GM12878 (cell line): Measurements from ENCODE around the gene ITSN2. TPM values are rescaled to one million over a fixed set of nuclear protein-coding genes. Genes with fewer than 3 reads are reported as not detected.
A peak's percentile ranks its signal among the peaks of the same experiment; 100 is the strongest.
"Not testable (repeated sequence)": the region's sequence is repeated elsewhere in the genome, so short reads cannot be mapped to it uniquely, and the experiment has no call there.

ENCODE experiments used
- ATAC-seq: fragments of 200-7000 bp; cut with Tn5 transposase; 3 replicates; pipeline ENCODE4 v1.9.1; 2020; ENCODE audit warnings: mild to moderate bottlenecking, moderate library complexity
- BruUV-seq: library from RNA; stranded (reverse); fragments of 400-500 nt; replicated peaks from 2 replicates; lab custom pipeline; 2021; lab: Mats Ljungman, UMichigan
- CTCF ChIA-PET: fragments of 300-600 bp; sonication (Branson Sonifier 250); formaldehyde crosslinking; extraction: SDS; loops from one replicate; lab custom pipeline; 2021; ENCODE audit warnings: inconsistent platforms; lab: Yijun Ruan, JAX
- POLR2A ChIA-PET: fragments of 350-600 bp; formaldehyde crosslinking; extraction: SDS; loops from one replicate; lab custom pipeline; 2021; ENCODE audit warnings: inconsistent platforms; lab: Charles Lee
- RAD21 ChIA-PET: fragments of 300-600 bp; sonication (Branson Sonifier 250); formaldehyde crosslinking; loops from one replicate; lab custom pipeline; 2023; ENCODE audit warnings: antibody characterized with exemption; ENCODE audit not compliant: unreplicated experiment; lab: Charles Lee
- SMC1A ChIA-PET: fragments of 300-600 bp; sonication (Branson Sonifier 250); formaldehyde crosslinking; loops from one replicate; lab custom pipeline; 2023; ENCODE audit not compliant: unreplicated experiment, uncharacterized antibody; lab: Charles Lee
- DNase-seq: peaks from one replicate; pipeline ENCODE4 v3.0.0-alpha.2; 2011; ENCODE audit warnings: low read depth, low spot score
- FAIRE-seq: peaks from 3 replicates; lab custom pipeline; 2011; peaks lifted over from hg19 to GRCh38; lab: Jason Lieb, UNC
- H2AFZ ChIP-seq: 2 replicates; pipeline ENCODE4 v1.6.0; 2011; ENCODE audit warnings: low read depth, low read length, control low read depth; ENCODE audit not compliant: control insufficient read depth
- H3K27ac ChIP-seq: 2 replicates; pipeline ENCODE4 v1.5.1; 2011; ENCODE audit warnings: control low read depth; ENCODE audit not compliant: control insufficient read depth, insufficient read depth
- H3K27me3 ChIP-seq, 2 experiments: replicated peaks in 1 of 2; 2 replicates each; pipeline versions ENCODE4 v1.6.0 to v1.6.1; 2011; ENCODE audit warnings: low read length in 1 of 2; ENCODE audit not compliant: control insufficient read depth in 2 of 2, insufficient read depth in 2 of 2
- H3K36me3 ChIP-seq, 2 experiments: 2 replicates each; pipeline ENCODE4 v1.5.1; 2011; ENCODE audit warnings: low read length in 1 of 2; ENCODE audit not compliant: control insufficient read depth in 2 of 2, insufficient read depth in 2 of 2
- H3K4me1 ChIP-seq: 2 replicates; pipeline ENCODE4 v1.6.1; 2011; ENCODE audit warnings: mild to moderate bottlenecking, low read length, moderate library complexity, mixed read lengths; ENCODE audit not compliant: control insufficient read depth, insufficient read depth
- H3K4me2 ChIP-seq: 2 replicates; pipeline ENCODE4 v1.6.0; 2011; ENCODE audit warnings: control low read depth; ENCODE audit not compliant: control insufficient read depth, insufficient read depth
- H3K4me3 ChIP-seq: fragments of 200-600 bp; sonication (generic); 2 replicates; pipeline ENCODE4 v1.5.1; 2016
- H3K79me2 ChIP-seq: 2 replicates; pipeline ENCODE4 v1.6.0; 2011; ENCODE audit warnings: low read length; ENCODE audit not compliant: control insufficient read depth, insufficient read depth
- H3K9ac ChIP-seq: 2 replicates; pipeline ENCODE4 v1.8.0; 2011; ENCODE audit warnings: low read length, control low read depth, mixed read lengths; ENCODE audit not compliant: control insufficient read depth, insufficient read depth
- H3K9me3 ChIP-seq: replicated peaks from 3 replicates; pipeline ENCODE4 v1.5.1; 2011; ENCODE audit warnings: mild to moderate bottlenecking, low read length; ENCODE audit not compliant: control insufficient read depth, insufficient read depth
- H4K20me1 ChIP-seq: 2 replicates; pipeline ENCODE4 v1.6.0; 2011; ENCODE audit not compliant: control insufficient read depth, insufficient read depth
- IKZF1 ChIP-seq: fragments of 450-650 bp; conservative IDR thresholded peaks from 2 replicates; pipeline ENCODE4 v1.6.1; 2017; ENCODE audit warnings: antibody characterized with exemption, mild to moderate bottlenecking
- IKZF2 ChIP-seq, 2 experiments: fragments of 450-650 bp; IDR thresholded peaks; 2 replicates each; pipeline ENCODE4 v1.6.1; 2017; ENCODE audit warnings: mild to moderate bottlenecking in 2 of 2, moderate library complexity in 2 of 2
- MTA2 ChIP-seq: fragments of 450-650 bp; IDR thresholded peaks from 2 replicates; pipeline ENCODE4 v1.6.1; 2016; ENCODE audit warnings: low read depth, mild to moderate bottlenecking, moderate library complexity
- NR2C1 ChIP-seq: fragments of 450-650 bp; IDR thresholded peaks from 2 replicates; pipeline ENCODE4 v1.6.1; 2017; ENCODE audit warnings: antibody characterized with exemption, mild to moderate bottlenecking, moderate library complexity
- ZNF217 ChIP-seq: fragments of 450-650 bp; IDR thresholded peaks from 2 replicates; pipeline ENCODE4 v1.6.1; 2017; ENCODE audit warnings: antibody characterized with exemption, mild to moderate bottlenecking
- WGBS: methylation state at CpG from one replicate; pipeline ENCODE4 v1.1.6; 2016; ENCODE audit warnings: low lambda C conversion rate; ENCODE audit not compliant: insufficient replicate concordance, insufficient coverage; ENCODE audit errors: missing lambda C conversion rate; 5-methylcytosine and 5-hydroxymethylcytosine counted together
- in situ Hi-C: fragments of 300-500 bp; cut with MboI; formaldehyde crosslinking; loops from 9 replicates; pipeline ENCODE4 v1.14.3; 2018; ENCODE audit warnings: mixed read lengths
- intact Hi-C: fragments of 100-400 bp; cut with micrococcal nuclease; formaldehyde crosslinking; loops from one replicate; pipeline ENCODE4 v1.14.2; 2022; ENCODE audit not compliant: unreplicated experiment
- polyA plus RNA-seq, 11 experiments: library from polyadenylated mRNA; depleted of rRNA in 4 of 11; unstranded in 6 of 11; stranded (reverse) in 5 of 11; fragments of >200 nt; fragmentation: Nextera tagmentation in 4 of 11; fragmentation: Illumina TruSeq in 1 of 11; extraction: Ambion mirVana in 4 of 11; extraction: Trizol in 1 of 11; gene quantifications; 1 replicate in 1 of 11; 2 replicates in 10 of 11; pipeline versions ENCODE4 v1.2.1 to v1.2.3, GENCODE V29; 2011 to 2016; ENCODE audit warnings: inconsistent platforms in 2 of 11, missing spikeins in 2 of 11, low read depth in 1 of 11
- total RNA-seq, 4 experiments: library from RNA; depleted of rRNA in 3 of 4; stranded (reverse); fragments of >200 nt in 3 of 4; fragmentation: Illumina TruSeq in 1 of 4; extraction: Trizol in 1 of 4; gene quantifications; 2 replicates each; pipeline versions ENCODE4 v1.2.1 to v1.2.3, GENCODE V29; 2013 to 2021
- TF ChIP-seq, protein P1 (sequence below): fragments of 450-650 bp; IDR thresholded peaks from 2 replicates; pipeline ENCODE4 v1.6.1; 2016; ENCODE audit warnings: mild to moderate bottlenecking
- TF ChIP-seq, protein P2 (sequence below): fragments of 450-650 bp; formaldehyde crosslinking; IDR thresholded peaks from 2 replicates; pipeline ENCODE4 v1.4.0; 2020; ENCODE audit warnings: mild to moderate bottlenecking, moderate library complexity
- TF ChIP-seq, protein P3 (sequence below): IDR thresholded peaks from 2 replicates; pipeline ENCODE4 v1.6.1; 2011; ENCODE audit warnings: low read depth, mild to moderate bottlenecking, low read length, moderate library complexity, borderline replicate concordance; ENCODE audit errors: extremely low read depth
- TF ChIP-seq, protein P4 (sequence below), 3 experiments: IDR thresholded peaks in 2 of 3; conservative IDR thresholded peaks in 1 of 3; 2 replicates each; pipeline ENCODE4 v1.5.1; 2011; ENCODE audit warnings: low read depth in 3 of 3, low read length in 3 of 3, mild to moderate bottlenecking in 3 of 3, control low read depth in 2 of 3, moderate library complexity in 2 of 3, inconsistent platforms in 1 of 3, mixed read lengths in 1 of 3; ENCODE audit not compliant: control insufficient read depth in 2 of 3, insufficient read depth in 1 of 3; ENCODE audit errors: extremely low read depth in 1 of 3

Gene ITSN2
- total and polyA plus RNA-seq, 10 of the 15 experiments (the other 5 are each of a cell fraction or from before 2014, with no cell fraction given), result 20.5 to 80.0 (median 54.7) TPM

DNA sequence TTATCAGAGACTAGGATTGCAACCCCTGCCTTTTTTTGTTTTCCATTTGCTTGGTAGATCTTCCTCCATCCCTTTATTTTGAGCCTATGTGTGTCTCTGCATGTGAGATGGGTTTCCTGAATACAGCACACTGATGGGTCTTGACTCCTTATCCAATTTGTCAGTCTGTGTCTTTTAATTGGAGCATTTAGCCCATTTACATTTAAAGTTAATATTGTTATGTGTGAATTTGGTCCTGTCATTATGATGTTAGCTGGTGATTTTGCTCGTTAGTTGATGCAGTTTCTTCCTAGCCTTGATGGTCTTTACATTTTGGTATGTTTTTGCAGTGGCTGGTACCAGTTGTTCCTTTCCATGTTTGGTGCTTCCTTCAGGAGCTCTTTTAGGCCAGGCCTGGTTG lies 163.1 kb downstream of the ITSN2 start:
- FAIRE-seq, in situ Hi-C loops, POLR2A ChIA-PET: not testable (repeated sequence)

DNA sequence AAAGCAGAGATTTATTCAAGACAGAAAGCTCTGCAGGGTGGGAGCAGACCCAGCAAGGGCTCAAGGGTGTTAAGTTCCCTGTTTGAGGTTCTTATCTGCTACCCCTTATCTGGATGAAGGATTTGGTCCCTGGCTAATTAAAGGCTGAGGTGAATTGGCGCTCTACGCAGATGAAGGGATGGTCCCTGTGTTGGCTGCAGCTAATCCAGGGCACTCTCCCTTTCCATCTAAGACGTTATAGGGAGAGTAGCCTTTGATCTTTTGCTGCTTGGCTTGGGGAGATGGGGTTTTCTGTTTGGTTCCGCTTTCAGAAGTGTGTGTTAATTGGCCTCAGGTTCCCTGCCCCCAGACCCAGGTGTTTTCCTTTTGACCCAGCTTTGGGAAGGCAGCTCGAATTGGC lies 168.5 kb downstream of the ITSN2 start:
- CTCF ChIA-PET, result no interaction called here
- DNase-seq (no peak), ATAC-seq (peak; percentile 58), FAIRE-seq (no peak)
- Histone ChIP-seq H3K4me2 (no peak overlapping the region), H3K4me3 (no peak overlapping the region), H3K27ac (no peak overlapping the region), H4K20me1 (no peaks in the 10 kb centered on the region), H3K4me1 (no peaks in the 10 kb centered on the region; the same call in 1 of the 2 replicates), H3K9ac (no peak overlapping the region), H2AFZ (no peak overlapping the region), H3K9me3 (no peaks in the 10 kb centered on the region), H3K27me3 (no peaks in the 10 kb centered on the region), H3K36me3 (no peaks in the 10 kb centered on the region), H3K79me2 (no peaks in the 10 kb centered on the region)
- intact Hi-C loops, result no loop called here
- WGBS, result 41% methylated on average over 5 of the region's 5 CpGs
- in situ Hi-C loops, result no loop called here
- RAD21 ChIA-PET, result interaction anchor here (0.5 kb wide), 1 partner anchor 85 kb away, joined by 3 read pairs; no protein-coding TSS in a partner anchor
- SMC1A ChIA-PET, result interaction anchor here (1.2 to 2.0 kb wide), 2 partner anchors 10 to 13 kb away, joined by 3 to 7 read pairs; no protein-coding TSS in a partner anchor
- BruUV-seq, result no TSS peak
- POLR2A ChIA-PET, result no interaction called here
- TF ChIP-seq, protein P1, sequence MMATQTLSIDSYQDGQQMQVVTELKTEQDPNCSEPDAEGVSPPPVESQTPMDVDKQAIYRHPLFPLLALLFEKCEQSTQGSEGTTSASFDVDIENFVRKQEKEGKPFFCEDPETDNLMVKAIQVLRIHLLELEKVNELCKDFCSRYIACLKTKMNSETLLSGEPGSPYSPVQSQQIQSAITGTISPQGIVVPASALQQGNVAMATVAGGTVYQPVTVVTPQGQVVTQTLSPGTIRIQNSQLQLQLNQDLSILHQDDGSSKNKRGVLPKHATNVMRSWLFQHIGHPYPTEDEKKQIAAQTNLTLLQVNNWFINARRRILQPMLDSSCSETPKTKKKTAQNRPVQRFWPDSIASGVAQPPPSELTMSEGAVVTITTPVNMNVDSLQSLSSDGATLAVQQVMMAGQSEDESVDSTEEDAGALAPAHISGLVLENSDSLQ, result no peak
- TF ChIP-seq IKZF1 (peak; percentile 48), NR2C1 (no peak), MTA2 (peak; percentile 29; the same call in 1 of the 2 replicates), ZNF217 (no peak), IKZF2 (IDR thresholded peaks at IDR 0.05) (peak; percentile 43 to 55; a peak in 2 of 4 replicates)
- TF ChIP-seq, protein P2, sequence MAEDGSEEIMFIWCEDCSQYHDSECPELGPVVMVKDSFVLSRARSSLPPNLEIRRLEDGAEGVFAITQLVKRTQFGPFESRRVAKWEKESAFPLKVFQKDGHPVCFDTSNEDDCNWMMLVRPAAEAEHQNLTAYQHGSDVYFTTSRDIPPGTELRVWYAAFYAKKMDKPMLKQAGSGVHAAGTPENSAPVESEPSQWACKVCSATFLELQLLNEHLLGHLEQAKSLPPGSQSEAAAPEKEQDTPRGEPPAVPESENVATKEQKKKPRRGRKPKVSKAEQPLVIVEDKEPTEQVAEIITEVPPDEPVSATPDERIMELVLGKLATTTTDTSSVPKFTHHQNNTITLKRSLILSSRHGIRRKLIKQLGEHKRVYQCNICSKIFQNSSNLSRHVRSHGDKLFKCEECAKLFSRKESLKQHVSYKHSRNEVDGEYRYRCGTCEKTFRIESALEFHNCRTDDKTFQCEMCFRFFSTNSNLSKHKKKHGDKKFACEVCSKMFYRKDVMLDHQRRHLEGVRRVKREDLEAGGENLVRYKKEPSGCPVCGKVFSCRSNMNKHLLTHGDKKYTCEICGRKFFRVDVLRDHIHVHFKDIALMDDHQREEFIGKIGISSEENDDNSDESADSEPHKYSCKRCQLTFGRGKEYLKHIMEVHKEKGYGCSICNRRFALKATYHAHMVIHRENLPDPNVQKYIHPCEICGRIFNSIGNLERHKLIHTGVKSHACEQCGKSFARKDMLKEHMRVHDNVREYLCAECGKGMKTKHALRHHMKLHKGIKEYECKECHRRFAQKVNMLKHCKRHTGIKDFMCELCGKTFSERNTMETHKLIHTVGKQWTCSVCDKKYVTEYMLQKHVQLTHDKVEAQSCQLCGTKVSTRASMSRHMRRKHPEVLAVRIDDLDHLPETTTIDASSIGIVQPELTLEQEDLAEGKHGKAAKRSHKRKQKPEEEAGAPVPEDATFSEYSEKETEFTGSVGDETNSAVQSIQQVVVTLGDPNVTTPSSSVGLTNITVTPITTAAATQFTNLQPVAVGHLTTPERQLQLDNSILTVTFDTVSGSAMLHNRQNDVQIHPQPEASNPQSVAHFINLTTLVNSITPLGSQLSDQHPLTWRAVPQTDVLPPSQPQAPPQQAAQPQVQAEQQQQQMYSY (CRISPR knock-in tag), result no peak
- TF ChIP-seq, protein P3, sequence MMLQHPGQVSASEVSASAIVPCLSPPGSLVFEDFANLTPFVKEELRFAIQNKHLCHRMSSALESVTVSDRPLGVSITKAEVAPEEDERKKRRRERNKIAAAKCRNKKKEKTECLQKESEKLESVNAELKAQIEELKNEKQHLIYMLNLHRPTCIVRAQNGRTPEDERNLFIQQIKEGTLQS, result no peak
- TF ChIP-seq, protein P4, sequence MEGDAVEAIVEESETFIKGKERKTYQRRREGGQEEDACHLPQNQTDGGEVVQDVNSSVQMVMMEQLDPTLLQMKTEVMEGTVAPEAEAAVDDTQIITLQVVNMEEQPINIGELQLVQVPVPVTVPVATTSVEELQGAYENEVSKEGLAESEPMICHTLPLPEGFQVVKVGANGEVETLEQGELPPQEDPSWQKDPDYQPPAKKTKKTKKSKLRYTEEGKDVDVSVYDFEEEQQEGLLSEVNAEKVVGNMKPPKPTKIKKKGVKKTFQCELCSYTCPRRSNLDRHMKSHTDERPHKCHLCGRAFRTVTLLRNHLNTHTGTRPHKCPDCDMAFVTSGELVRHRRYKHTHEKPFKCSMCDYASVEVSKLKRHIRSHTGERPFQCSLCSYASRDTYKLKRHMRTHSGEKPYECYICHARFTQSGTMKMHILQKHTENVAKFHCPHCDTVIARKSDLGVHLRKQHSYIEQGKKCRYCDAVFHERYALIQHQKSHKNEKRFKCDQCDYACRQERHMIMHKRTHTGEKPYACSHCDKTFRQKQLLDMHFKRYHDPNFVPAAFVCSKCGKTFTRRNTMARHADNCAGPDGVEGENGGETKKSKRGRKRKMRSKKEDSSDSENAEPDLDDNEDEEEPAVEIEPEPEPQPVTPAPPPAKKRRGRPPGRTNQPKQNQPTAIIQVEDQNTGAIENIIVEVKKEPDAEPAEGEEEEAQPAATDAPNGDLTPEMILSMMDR (IDR thresholded peaks at IDR 0.05 in 2 of 3, conservative IDR thresholded peaks at IDR 0.05 in 1 of 3; ENCODE audit: control insufficient read depth in 2 of 3, extremely low read depth in 1 of 3, insufficient read depth in 1 of 3, low read depth in 3 of 3, low read length in 3 of 3), result no peak

More for the DNA sequence above, 163.1 kb downstream of the ITSN2 start:
- H2AFZ ChIP-seq, H3K4me3 ChIP-seq, intact Hi-C loops, BruUV-seq, H3K79me2 ChIP-seq, H3K27me3 ChIP-seq, H3K36me3 ChIP-seq, SMC1A ChIA-PET, RAD21 ChIA-PET, H3K9ac ChIP-seq, ATAC-seq, H3K4me2 ChIP-seq, H3K27ac ChIP-seq, H4K20me1 ChIP-seq, H3K9me3 ChIP-seq, DNase-seq, H3K4me1 ChIP-seq: not testable (repeated sequence)
- 67% methylated on average over 1 of the region's 1 CpG for WGBS
- CTCF ChIA-PET, result interaction anchor here (1.9 kb wide), 1 partner anchor 19 kb away, joined by 4 read pairs; no protein-coding TSS in a partner anchor
